CD4-positive, alpha-beta T cell treated with Interleukin-17A for 4 hours (primary cell): ENCODE measurements around the gene GLUL.

Experiments
- DNase-seq: peaks from one replicate; pipeline ENCODE4 v3.0.0-alpha.2; 2020; ENCODE audit warnings: mixed read lengths

GLUL gene

GRCh38 chr1:182391362-182392049 is at the start of gene GLUL:
Gene GLUL, minus strand, starts transcription at chr1:182391790. Its CDS starts 3,053 bp downstream, at chr1:182388737.
- peak; percentile 81 for DNase-seq

GRCh38 chr1:182438326-182438725 is 46.7 kb upstream of the GLUL start:
- no peak for DNase-seq

GRCh38 chr1:182433580-182433979 is 42.0 kb upstream of the GLUL start:
- no peak for DNase-seq

- DNase-seq, result no peak
Observed at GRCh38 chr1:182431278-182431677, 39.7 kb upstream of the GLUL start.

- DNase-seq, result peak; percentile 36
Observed at GRCh38 chr1:182430263-182431068, 38.9 kb upstream of the GLUL start.

GRCh38 chr1:182428043-182428442 is 36.5 kb upstream of the GLUL start:
- no peak for DNase-seq

GRCh38 chr1:182426442-182427430 is 35.1 kb upstream of the GLUL start:
- no peak for DNase-seq

GRCh38 chr1:182415789-182416188 is 24.2 kb upstream of the GLUL start:
- no peak for DNase-seq

GRCh38 chr1:182413969-182414368 is 22.4 kb upstream of the GLUL start:
- no peak for DNase-seq

- no peak for DNase-seq
Observed at GRCh38 chr1:182413486-182413885, 21.9 kb upstream of the GLUL start.

- DNase-seq, result no peak
Observed at GRCh38 chr1:182410620-182411273, 19.2 kb upstream of the GLUL start.

GRCh38 chr1:182410138-182410537 is 18.5 kb upstream of the GLUL start:
- DNase-seq, result no peak

GRCh38 chr1:182408435-182409075 is 17.0 kb upstream of the GLUL start:
- no peak for DNase-seq

GRCh38 chr1:182407724-182408123 is 16.1 kb upstream of the GLUL start:
- no peak for DNase-seq

- no peak for DNase-seq
Observed at GRCh38 chr1:182406012-182406411, 14.4 kb upstream of the GLUL start.

- no peak for DNase-seq
Observed at GRCh38 chr1:182405578-182405977, 14.0 kb upstream of the GLUL start.

GRCh38 chr1:182404781-182405180 is 13.2 kb upstream of the GLUL start:
- DNase-seq, result no peak

- no peak for DNase-seq
Observed at GRCh38 chr1:182400567-182400966, 9.0 kb upstream of the GLUL start, which contains the start of gene TEDDM1. Gene TEDDM1, minus strand, starts transcription at chr1:182400667. Its CDS starts 182 bp downstream, at chr1:182400485.

GRCh38 chr1:182397653-182398393 is 6.2 kb upstream of the GLUL start:
- no peak for DNase-seq

GRCh38 chr1:182395906-182396305 is 4.3 kb upstream of the GLUL start:
- DNase-seq, result no peak
